RWPE2 (cell line): Measurements from ENCODE around the gene NFX1.

ENCODE experiments used
- ATAC-seq: fragments of 200-7000 bp; cut with Tn5 transposase; 3 replicates; pipeline ENCODE4 v1.9.1; 2021; ENCODE audit warnings: low read depth
- DNase-seq: peaks from one replicate; pipeline ENCODE4 v3.0.0-alpha.2; 2020; ENCODE audit warnings: low spot score
- H3K27ac ChIP-seq: fragments of 450-650 bp; 2 replicates; pipeline ENCODE4 v1.5.1; 2017; ENCODE audit warnings: mild to moderate bottlenecking; ENCODE audit not compliant: poor library complexity, severe bottlenecking
- H3K27me3 ChIP-seq: fragments of 250-450 bp; sonication (Bioruptor Pico); 2 replicates; pipeline ENCODE4 v1.5.1; 2021; ENCODE audit warnings: mild to moderate bottlenecking, moderate library complexity; ENCODE audit not compliant: insufficient read depth, poor library complexity, severe bottlenecking
- H3K36me3 ChIP-seq: fragments of 250-450 bp; sonication (Bioruptor Pico); 2 replicates; pipeline ENCODE4 v1.5.1; 2020; ENCODE audit warnings: low read depth, mild to moderate bottlenecking, moderate library complexity
- H3K4me1 ChIP-seq: fragments of 250-450 bp; sonication (Bioruptor Pico); 2 replicates; pipeline ENCODE4 v1.5.1; 2021; ENCODE audit warnings: mild to moderate bottlenecking, moderate library complexity; ENCODE audit not compliant: insufficient read depth, poor library complexity, severe bottlenecking
- H3K4me3 ChIP-seq: fragments of 250-450 bp; sonication (Bioruptor Pico); 2 replicates; pipeline ENCODE4 v1.5.1; 2021; ENCODE audit warnings: mild to moderate bottlenecking, moderate library complexity; ENCODE audit not compliant: severe bottlenecking
- H3K9me3 ChIP-seq: fragments of 250-450 bp; sonication (Bioruptor Pico); 2 replicates; pipeline ENCODE4 v1.5.1; 2021; ENCODE audit warnings: mild to moderate bottlenecking, moderate library complexity; ENCODE audit not compliant: severe bottlenecking
- TF ChIP-seq, protein P1 (sequence below): fragments of 450-650 bp; IDR thresholded peaks from one replicate; pipeline ENCODE4 v1.5.1; 2017; ENCODE audit warnings: mild to moderate bottlenecking, moderate library complexity; ENCODE audit not compliant: poor library complexity, severe bottlenecking

The NFX1 gene

DNA sequence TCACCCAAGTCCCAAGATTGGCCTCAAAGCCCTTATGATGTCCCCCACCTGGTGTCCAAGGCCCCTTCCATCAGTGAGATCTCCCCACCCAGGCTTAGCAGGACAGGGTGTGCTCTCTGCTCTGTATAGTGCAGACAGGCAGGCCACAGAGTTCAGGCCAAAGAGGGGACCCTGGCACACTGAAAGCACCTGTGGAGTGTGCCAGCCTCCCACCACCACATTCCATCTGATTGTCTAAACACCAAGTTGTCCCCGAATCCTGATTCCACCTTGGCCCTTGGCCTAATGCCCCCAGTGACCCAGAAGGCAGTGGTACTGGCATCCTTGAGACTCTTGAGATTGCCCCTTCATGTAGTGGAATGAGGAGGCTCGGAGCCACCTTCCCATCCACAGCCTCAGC lies 45.0 kb upstream of the NFX1 start:
- TF ChIP-seq, protein P1, sequence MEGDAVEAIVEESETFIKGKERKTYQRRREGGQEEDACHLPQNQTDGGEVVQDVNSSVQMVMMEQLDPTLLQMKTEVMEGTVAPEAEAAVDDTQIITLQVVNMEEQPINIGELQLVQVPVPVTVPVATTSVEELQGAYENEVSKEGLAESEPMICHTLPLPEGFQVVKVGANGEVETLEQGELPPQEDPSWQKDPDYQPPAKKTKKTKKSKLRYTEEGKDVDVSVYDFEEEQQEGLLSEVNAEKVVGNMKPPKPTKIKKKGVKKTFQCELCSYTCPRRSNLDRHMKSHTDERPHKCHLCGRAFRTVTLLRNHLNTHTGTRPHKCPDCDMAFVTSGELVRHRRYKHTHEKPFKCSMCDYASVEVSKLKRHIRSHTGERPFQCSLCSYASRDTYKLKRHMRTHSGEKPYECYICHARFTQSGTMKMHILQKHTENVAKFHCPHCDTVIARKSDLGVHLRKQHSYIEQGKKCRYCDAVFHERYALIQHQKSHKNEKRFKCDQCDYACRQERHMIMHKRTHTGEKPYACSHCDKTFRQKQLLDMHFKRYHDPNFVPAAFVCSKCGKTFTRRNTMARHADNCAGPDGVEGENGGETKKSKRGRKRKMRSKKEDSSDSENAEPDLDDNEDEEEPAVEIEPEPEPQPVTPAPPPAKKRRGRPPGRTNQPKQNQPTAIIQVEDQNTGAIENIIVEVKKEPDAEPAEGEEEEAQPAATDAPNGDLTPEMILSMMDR: no peak
- no peak for DNase-seq
- H3K4me3 ChIP-seq: no peak overlapping the region
- ATAC-seq: no peak
- H3K27ac ChIP-seq: no peak overlapping the region
- no peaks in the 10 kb centered on the region for H3K36me3 ChIP-seq
- H3K9me3 ChIP-seq: no peaks in the 10 kb centered on the region
- no peaks in the 10 kb centered on the region for H3K27me3 ChIP-seq
- H3K4me1 ChIP-seq: no peaks in the 10 kb centered on the region

DNA sequence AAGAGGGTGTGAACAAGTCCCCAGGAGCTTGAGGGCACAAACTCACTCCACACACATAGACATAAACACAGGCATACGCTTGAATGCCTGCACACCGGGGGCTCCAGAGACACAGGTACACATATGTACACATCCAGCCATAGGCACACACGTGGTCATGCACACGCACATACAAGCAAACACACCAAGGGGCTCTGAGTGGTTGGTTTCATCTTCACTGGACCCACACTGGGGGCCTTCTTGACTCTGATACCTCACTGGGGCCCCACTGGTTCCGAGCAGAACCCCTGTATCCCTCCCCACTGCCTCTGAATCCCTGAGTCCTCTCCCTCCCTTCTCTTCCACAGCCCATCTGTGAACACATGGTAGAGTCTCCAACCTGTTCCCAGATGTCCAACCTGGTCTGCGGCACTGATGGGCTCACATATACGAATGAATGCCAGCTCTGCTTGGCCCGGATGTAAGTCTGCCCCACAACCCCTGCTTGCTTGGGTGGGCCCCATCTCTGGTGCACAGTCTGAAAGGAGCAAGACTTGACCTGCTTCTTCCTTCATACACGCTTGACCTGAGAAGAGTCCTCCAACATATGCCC lies 44.0 kb upstream of the NFX1 start:
- no peaks in the 10 kb centered on the region for H3K9me3 ChIP-seq
- no peak for ATAC-seq
- no peak for DNase-seq
- no peaks in the 10 kb centered on the region for H3K36me3 ChIP-seq
- no peak overlapping the region for H3K27ac ChIP-seq
- TF ChIP-seq, protein P1: no peak
- no peak overlapping the region for H3K4me3 ChIP-seq
- H3K27me3 ChIP-seq: no peaks in the 10 kb centered on the region
- H3K4me1 ChIP-seq: no peaks in the 10 kb centered on the region

DNA sequence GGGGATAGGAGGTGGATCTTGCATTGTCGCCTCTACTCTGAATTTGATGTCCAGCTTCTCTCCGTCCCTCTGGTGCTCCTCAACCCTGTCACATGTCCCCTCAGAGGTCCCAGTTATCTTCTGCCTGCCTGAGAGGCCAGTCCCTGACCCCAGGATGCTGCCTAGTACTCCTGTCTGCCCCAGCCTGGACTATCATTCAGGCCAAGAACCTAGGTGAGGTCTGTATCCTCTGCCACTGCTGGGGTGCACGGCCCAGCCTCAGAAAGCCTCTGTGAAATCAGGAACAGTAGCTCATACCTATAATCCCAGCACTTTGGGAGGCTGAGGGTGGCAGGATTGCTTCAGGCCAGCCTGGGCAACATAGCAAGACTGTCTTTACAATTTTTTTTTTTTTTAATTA lies 41.7 kb upstream of the NFX1 start:
- no peak overlapping the region for H3K27ac ChIP-seq

DNA sequence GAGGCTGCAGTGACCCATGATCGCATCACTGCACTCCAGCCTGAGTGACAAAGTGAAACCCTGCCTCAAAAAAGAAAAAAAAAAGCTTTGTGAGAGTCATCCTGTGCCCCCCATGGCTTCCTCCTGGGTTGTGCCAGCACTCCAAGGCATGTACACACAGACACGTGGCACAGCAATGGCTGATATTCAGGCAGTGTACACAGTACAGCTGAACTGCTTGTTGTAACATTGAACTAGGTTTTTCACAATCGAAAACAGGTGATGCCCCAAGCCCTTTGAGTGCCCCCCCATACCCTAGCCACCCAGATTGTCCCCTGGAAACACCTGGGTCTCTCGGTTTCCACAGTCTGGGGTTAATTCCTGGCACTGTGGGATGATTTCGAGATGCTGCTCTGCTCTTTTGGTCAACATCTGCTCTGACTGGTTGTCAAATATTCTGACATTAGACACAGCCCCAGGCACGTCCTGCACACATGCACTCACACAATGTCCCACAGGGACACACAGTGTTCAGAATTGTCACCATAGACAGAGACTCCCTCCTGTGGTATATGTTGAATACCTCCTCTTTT lies 41.1 kb upstream of the NFX1 start:
- no peak overlapping the region for H3K27ac ChIP-seq
- no peak overlapping the region for H3K4me3 ChIP-seq
- TF ChIP-seq, protein P1: no peak
- H3K36me3 ChIP-seq: peaks cover 20% of the 10 kb centered on the region
- no peaks in the 10 kb centered on the region for H3K4me1 ChIP-seq
- ATAC-seq (no peak), DNase-seq (no peak)
- no peaks in the 10 kb centered on the region for H3K27me3 ChIP-seq
- no peaks in the 10 kb centered on the region for H3K9me3 ChIP-seq

More for the DNA sequence above, 41.7 kb upstream of the NFX1 start:
- Histone ChIP-seq H3K36me3 (peaks cover 15% of the 10 kb centered on the region), H3K4me3 (no peak overlapping the region), H3K4me1 (no peaks in the 10 kb centered on the region), H3K9me3 (no peaks in the 10 kb centered on the region), H3K27me3 (no peaks in the 10 kb centered on the region)
- TF ChIP-seq, protein P1: no peak
- ATAC-seq (no peak), DNase-seq (no peak)

DNA sequence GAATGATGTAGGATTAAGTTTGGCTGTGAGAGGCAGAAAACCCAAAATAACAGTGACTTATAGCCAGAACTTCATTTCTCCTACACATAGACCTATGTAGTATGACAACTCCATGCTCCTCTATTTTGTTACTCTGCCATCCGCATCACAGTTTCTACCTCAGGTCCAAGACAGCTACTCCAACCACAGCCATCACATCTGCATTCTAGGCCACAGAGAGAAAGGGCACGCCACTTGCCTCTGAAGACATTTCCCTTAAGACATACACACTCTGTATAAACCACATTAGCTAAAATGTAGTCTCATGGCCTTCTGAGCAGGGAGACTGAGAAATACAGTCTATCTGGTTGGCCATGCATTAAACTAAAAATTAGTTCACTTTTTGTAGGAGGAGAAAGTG lies 40.3 kb upstream of the NFX1 start:
- Histone ChIP-seq H3K27ac (peak overlapping the region; percentile 0), H3K36me3 (peaks cover 28% of the 10 kb centered on the region)

More for the DNA sequence above, 40.3 kb upstream of the NFX1 start:
- Histone ChIP-seq H3K9me3 (no peaks in the 10 kb centered on the region), H3K27me3 (no peaks in the 10 kb centered on the region), H3K4me1 (no peaks in the 10 kb centered on the region), H3K4me3 (no peak overlapping the region)
- DNase-seq: no peak
- TF ChIP-seq, protein P1: no peak
- ATAC-seq: no peak
